Fibroblast of the aortic adventitia (primary cell): ENCODE data around the gene SPECC1L. TPM values are rescaled to one million over a fixed set of nuclear protein-coding genes. Genes with fewer than 3 reads are reported as not detected.
A peak's percentile ranks its signal among the peaks of the same experiment; 100 is the strongest.

Source experiments
- DNase-seq: peaks from one replicate; pipeline ENCODE4 v3.0.0-alpha.2; 2010; ENCODE audit warnings: low read depth
- H3K4me3 ChIP-seq: 2 replicates; pipeline ENCODE4 v1.5.1; 2011; ENCODE audit warnings: low read depth, mild to moderate bottlenecking, control low read depth, low read length, moderate library complexity
- CTCF ChIP-seq: IDR thresholded peaks from 2 replicates; pipeline ENCODE4 v1.5.1; 2011; ENCODE audit warnings: mild to moderate bottlenecking, low read length, control low read depth, inconsistent platforms; ENCODE audit not compliant: insufficient read depth
- total RNA-seq: library from RNA; depleted of rRNA; stranded (reverse); fragments of >200 nt; gene quantifications from 2 replicates; pipeline ENCODE4 v1.2.3, GENCODE V29; 2012; ENCODE audit warnings: low replicate concordance

The SPECC1L gene
- total RNA-seq, 1 donor, result 43.2 TPM

DNA sequence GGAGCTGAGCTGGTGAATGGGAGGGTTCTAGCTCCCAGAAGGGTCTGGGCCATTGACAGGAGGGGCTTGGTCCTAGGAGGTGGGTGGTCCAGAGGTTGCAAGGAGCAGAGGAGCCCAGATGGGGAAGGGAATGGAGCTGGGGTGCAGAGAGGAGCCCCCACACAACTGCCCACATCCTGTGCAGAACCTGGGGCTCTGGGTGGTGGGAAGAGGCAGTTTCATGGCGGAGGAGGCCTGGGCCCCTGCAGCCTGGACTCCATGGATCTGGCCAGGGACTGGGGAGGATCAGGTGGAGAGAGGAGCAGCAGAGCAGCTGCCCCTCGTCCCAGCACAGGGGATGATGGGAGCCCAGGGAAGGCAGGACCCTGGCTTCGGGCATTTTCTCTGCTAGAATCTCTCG, 155.8 kb downstream of the SPECC1L start:
- TF ChIP-seq CTCF, result no peak
- no peak for DNase-seq
- H3K4me3 ChIP-seq, result no peak overlapping the region

GRCh38 chr22:24426851-24427499, 156.3 kb downstream of the SPECC1L start:
- TF ChIP-seq CTCF, result no peak
- DNase-seq, result no peak
- H3K4me3 ChIP-seq, result no peak overlapping the region

- DNase-seq, result no peak
- no peak within 1 kb of the TSS for H3K4me3 ChIP-seq
- TF ChIP-seq CTCF, result no peak
These were observed 157.0 kb downstream of the SPECC1L start, which contains the start of gene ADORA2A for GRCh38 chr22:24427500-24428164. Gene ADORA2A (plus strand): TSS chr22:24427599. CDS start chr22:24433405, 5,806 bp downstream.

GRCh38 chr22:24428751-24429410, 158.2 kb downstream of the SPECC1L start:
- TF ChIP-seq CTCF, result no peak
- DNase-seq, result no peak
- no peak overlapping the region for H3K4me3 ChIP-seq

DNA sequence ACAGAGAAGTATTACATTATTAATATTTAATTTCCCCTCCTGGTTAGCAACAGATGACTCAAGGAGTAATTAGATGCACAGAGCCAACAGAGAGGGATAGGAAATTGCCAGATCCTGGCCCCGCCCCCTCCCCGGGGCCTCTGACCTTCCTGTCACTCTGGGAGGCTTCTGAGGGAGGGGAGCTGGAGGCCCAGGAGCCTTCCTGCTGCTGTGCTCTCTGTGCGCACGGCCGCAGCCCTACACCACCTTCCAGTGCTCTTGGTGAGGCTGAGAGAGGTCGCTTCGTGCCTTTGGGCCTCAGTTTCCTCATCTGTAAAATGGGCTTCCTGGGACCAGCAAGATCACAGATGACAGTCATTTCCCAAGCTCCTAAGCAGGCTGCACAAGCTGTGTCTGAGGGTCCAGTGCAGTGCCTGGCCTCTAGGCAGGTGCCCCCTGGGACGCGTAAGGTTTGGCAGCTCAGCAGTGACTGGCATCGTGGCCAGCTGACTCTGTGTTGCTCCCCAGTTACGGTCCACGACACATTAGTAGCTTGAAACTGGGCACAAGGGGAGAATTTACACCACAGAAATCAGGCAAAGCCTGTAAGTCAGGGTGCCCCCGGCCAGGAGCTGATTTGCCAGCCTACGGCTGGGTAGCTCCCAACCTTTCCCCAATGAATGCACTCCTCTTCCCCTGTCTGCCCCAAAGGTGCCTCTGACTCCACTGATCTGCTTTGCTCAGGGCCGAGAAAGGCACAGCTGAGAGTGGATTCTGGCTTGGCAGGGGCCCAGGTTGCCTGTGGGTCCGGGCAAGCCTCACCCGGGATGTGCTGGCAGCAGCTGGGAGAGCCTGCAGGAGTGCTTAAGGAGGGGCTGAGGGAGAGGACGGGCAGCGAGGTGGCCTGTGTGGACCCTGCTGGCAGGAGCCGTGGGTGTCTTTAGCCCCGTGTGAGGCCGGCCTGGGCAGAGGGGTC, 159.1 kb downstream of the SPECC1L start:
- H3K4me3 ChIP-seq, result no peak overlapping the region
- peak; percentile 39 for DNase-seq

More for the DNA sequence above, 159.1 kb downstream of the SPECC1L start:
- no peak for TF ChIP-seq CTCF
